HG03196 (cell line): Measurements from ENCODE around the gene SLC48A1.
A peak's percentile ranks its signal among the peaks of the same experiment; 100 is the strongest.
"Not testable (repeated sequence)": the region's sequence is repeated elsewhere in the genome, so short reads cannot be mapped to it uniquely, and the experiment has no call there.

Experiments used
- ATAC-seq: cut with Tn5 transposase; IDR thresholded peaks from one replicate; pipeline ENCODE4 v1.9.1; 2021; ENCODE audit not compliant: unreplicated experiment

Gene SLC48A1

GRCh38 chr12:47808050-47808449 lies 35.0 kb downstream of the SLC48A1 start:
- no peak for ATAC-seq

DNA sequence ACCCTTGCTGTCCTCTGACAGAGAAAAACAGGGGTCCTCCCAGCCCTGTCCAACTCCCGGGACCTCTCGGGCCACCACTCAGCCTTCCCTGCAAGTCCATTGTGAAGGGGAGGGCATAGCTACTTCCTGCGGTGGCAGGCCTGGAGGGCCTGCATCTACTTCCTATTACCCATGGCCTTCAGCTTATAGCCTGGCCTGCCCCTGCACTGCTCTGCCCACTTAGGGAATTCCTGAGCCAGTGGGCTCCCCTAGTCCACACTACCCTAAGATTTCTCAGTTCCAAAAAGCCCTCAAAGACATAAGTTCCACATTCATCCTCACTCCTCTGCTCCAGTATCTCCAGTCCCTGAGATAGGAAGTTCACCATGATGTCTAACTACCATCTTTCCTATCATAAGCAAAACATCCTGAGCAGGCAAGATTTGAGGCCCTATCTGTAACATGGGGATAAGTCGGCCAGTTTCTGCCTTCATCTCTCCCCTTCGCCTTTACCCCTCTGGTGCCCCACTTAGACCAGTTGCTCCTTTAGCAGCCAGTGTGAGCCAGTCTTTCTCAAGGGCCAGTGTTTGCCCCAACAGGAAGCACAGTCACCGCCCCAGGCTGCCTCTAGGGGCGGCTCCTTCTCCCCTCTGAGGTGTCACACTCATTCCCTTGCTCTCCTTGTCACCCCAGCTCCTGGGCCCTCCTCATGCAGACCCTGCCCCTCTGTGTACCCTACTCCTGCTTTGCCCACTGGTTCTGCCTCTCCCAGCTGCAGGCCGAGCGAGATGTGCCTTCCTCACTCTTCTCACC lies 35.7 kb downstream of the SLC48A1 start:
- no peak for ATAC-seq

DNA sequence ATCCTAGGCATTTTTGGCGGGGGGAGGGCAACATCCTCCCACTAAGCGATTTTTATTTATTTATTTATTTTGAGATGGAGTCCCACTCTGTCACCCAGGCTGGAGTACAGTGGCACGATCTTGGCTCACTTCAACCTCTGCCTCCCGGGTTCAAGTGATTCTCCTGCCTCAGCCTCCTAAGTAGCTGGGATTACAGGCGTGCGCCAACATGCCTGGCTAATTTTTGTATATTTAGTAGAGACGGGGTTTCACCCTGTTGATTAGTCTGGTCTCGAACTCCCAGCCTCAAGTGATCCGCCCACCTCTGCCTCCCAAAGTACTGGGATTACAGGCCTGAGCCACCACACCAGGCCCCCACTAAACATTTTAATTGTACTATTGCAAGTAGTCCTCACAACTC lies 36.5 kb downstream of the SLC48A1 start:
- not testable (repeated sequence) for ATAC-seq

DNA sequence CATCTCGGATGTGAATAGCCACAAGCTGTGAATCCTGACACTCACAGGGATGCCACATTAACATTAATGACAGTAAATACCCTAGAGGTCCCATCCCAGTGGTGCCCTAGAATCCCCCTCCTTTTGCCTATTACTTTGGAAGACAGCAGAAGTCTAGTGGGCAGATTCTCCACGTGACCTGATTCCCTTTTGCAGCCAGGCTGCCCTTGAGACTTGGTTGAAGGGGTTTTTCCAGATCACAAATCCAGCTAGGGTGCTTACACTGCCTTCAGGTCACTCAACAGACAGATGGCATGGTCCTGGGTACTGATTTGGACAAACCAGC lies 38.0 kb downstream of the SLC48A1 start:
- ATAC-seq: no peak

DNA sequence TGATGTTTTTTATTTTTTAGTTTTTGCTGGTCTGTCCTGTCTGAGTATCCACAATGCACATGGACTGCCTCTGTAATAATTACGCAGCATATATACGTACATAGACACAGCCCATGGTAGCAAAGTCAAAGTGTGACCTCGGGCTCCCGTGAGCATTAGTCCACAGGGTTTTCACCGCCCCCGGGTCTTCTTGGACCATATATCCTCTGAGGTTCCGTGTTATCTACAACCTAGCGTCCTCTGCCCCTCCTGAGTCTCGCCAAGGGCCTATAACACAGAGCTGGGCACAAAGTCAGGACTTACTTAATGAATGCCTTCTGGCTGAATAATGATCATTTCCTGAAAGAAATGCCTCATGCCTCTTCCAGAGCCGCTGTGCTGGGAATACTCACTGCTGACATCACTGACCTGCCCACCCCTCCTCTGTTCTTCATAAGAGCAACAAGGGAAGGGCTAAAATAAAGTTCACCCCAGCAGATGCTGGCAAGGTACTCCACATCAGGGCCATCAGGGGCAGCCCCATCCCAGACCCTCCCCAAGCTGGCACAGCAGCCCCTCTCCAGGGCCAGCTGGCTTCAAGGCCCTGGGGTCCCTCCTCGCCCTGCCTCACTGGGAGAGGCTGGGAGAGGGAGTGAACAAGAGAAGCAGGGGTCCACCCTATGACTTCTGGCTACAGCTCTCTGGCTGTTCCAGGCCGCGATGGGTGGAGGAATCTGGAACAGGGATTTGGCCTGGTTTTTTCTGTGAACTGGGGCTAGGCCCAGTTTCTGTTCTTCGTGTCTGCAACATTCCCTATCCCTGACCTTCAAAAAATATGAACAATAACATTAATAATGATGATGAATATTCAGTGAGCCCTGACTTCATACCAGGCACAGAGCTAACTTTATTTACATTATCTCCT lies 38.8 kb downstream of the SLC48A1 start:
- no peak for ATAC-seq

- peak; percentile 65 for ATAC-seq
These were observed 39.9 kb downstream of the SLC48A1 start for GRCh38 chr12:47812797-47813510.

- ATAC-seq: peak; percentile 39
These were observed 40.6 kb downstream of the SLC48A1 start for GRCh38 chr12:47813511-47814196.

GRCh38 chr12:47814539-47815170 lies 41.6 kb downstream of the SLC48A1 start:
- ATAC-seq: no peak

GRCh38 chr12:47815447-47815846 lies 42.4 kb downstream of the SLC48A1 start:
- not testable (repeated sequence) for ATAC-seq

DNA sequence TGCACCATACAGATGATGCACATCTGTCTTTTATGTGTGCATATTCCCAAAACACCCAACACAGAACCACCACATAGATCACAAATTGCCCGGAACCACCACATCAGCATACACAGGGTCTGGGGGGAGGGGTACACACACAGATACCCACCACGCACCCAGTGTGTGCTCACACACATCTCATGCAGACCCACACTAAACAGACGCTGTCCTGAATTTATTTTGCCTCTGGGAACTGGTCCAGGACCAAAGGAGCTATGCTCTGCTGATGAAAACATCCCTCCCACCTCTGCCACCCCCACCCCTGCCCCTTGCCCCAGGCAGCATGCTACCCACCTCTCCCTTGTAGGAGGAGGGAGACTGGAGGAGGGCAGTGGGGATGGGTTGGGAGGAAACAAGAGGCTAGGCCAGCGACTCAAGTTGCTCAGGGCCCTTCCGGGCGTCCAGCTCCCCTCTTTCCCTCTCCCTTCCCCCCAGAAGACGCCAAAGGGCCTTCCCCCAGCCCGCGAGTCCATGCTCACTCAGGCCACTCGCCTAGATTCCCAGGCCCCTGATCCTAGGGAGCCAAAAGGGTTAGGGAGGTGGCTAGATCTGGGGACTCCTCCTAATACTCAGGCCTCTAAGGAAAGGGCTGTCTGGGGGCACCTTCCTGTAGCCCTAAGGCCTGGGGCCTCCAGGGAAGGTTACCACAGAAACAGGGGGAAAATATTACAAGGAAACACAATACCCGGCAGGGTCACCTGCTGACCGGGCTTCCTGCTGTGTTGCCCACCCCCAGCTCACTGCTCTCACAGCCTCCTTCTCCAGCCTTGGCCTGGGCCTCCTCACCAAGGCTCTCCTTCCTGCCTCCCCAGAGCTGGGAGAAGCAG lies 43.6 kb downstream of the SLC48A1 start:
- ATAC-seq: no peak

DNA sequence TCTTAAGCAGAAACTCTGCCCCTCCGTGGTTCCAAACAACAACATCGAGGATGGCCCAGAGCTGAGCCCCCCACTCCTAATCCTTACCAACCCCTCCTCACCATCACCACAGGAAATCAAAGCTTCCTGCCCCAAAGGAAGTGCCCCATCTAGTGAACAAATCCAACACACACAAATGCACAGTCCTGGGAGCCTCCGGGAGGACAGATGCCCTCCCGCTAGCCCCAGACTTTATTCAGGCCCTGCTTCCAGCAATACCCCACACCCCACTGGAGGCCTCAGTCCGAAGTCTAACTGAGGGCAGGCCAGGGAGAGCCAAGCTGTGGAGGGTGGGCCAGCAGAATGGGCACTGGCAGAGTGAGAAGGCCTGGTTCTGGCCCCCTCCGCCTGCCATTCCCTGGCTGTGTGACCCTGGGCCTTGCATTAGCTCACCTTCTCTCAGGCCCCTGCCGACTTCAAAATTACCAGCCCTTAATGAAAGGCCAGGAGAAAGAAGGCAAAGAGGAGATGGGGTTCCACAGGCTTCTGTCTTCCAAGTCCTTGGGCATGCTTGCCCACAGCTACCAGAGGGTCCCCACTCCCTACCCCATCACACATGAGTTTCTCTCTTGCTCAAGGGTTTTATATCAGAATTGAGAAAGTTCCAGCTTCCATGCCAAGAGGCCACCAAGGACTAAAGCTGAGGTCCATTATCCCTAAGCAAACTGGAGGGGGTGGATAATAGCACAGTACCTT lies 44.4 kb downstream of the SLC48A1 start:
- no peak for ATAC-seq

- ATAC-seq: no peak
These were observed 45.0 kb downstream of the SLC48A1 start for GRCh38 chr12:47818007-47818376.

- ATAC-seq: no peak
These were observed 45.6 kb downstream of the SLC48A1 start for GRCh38 chr12:47818467-47819137.

- ATAC-seq: no peak
These were observed 46.3 kb downstream of the SLC48A1 start for GRCh38 chr12:47819138-47819895.

- no peak for ATAC-seq
These were observed 47.0 kb downstream of the SLC48A1 start, which contains the start of gene HDAC7 for GRCh38 chr12:47819896-47820630. Gene HDAC7, minus strand, starts transcription at chr12:47819903. Its CDS starts 118 bp downstream, at chr12:47819785.

- no peak for ATAC-seq
These were observed 47.8 kb downstream of the SLC48A1 start for GRCh38 chr12:47820631-47821345.
